CD4-positive, alpha-beta T cell treated with Interleukin-6 for 4 hours (primary cell): ENCODE measurements around the gene IFT88.

Experiments used
- DNase-seq: peaks from one replicate; pipeline ENCODE4 v3.0.0-alpha.2; 2020; ENCODE audit warnings: mixed read lengths

Gene IFT88

GRCh38 chr13:20565115-20565736 is 1.7 kb upstream of the IFT88 start:
- no peak for DNase-seq

- no peak for DNase-seq
These were observed 474 bp upstream of the IFT88 start for GRCh38 chr13:20566468-20566897.

- no peak for DNase-seq
These were observed 1.0 kb downstream of the IFT88 start for GRCh38 chr13:20567881-20568528.

GRCh38 chr13:20570517-20570916 is 3.6 kb downstream of the IFT88 start:
- DNase-seq: no peak

GRCh38 chr13:20571676-20572075 is 4.7 kb downstream of the IFT88 start:
- DNase-seq: no peak

- no peak for DNase-seq
These were observed 6.2 kb downstream of the IFT88 start for GRCh38 chr13:20573186-20573585.

GRCh38 chr13:20573636-20574035 is 6.7 kb downstream of the IFT88 start:
- no peak for DNase-seq

GRCh38 chr13:20579191-20579590 is 12.2 kb downstream of the IFT88 start:
- no peak for DNase-seq

- no peak for DNase-seq
These were observed 13.3 kb downstream of the IFT88 start for GRCh38 chr13:20580257-20580656.

GRCh38 chr13:20582026-20582425 is 15.1 kb downstream of the IFT88 start:
- no peak for DNase-seq

GRCh38 chr13:20583803-20584293 is 16.9 kb downstream of the IFT88 start:
- DNase-seq: no peak

- DNase-seq: no peak
These were observed 18.4 kb downstream of the IFT88 start for GRCh38 chr13:20585371-20585770.

- DNase-seq: no peak
These were observed 21.7 kb downstream of the IFT88 start for GRCh38 chr13:20588529-20589110.

- DNase-seq: no peak
These were observed 23.6 kb downstream of the IFT88 start for GRCh38 chr13:20590561-20590960.

- DNase-seq: no peak
These were observed 25.6 kb downstream of the IFT88 start for GRCh38 chr13:20592606-20593005.

GRCh38 chr13:20594280-20594679 is 27.3 kb downstream of the IFT88 start:
- no peak for DNase-seq

- DNase-seq: no peak
These were observed 40.1 kb downstream of the IFT88 start for GRCh38 chr13:20607015-20607414.

- DNase-seq: no peak
These were observed 41.6 kb downstream of the IFT88 start for GRCh38 chr13:20608438-20609020.

- no peak for DNase-seq
These were observed 42.2 kb downstream of the IFT88 start for GRCh38 chr13:20609145-20609544.

- DNase-seq: no peak
These were observed 43.0 kb downstream of the IFT88 start for GRCh38 chr13:20610006-20610405.

- no peak for DNase-seq
These were observed 49.3 kb downstream of the IFT88 start for GRCh38 chr13:20616059-20616797.

- DNase-seq: no peak
These were observed 56.0 kb downstream of the IFT88 start for GRCh38 chr13:20623000-20623399.

- DNase-seq: no peak
These were observed 57.3 kb downstream of the IFT88 start for GRCh38 chr13:20624213-20624612.
